Activated T-cell treated with anti-CD3 and anti-CD28 coated beads for 4 hours (primary cell): ENCODE results near the gene ISM2.

Experiments
- DNase-seq: peaks from one replicate; pipeline ENCODE4 v3.0.0-alpha.2; 2020

Gene ISM2

DNA sequence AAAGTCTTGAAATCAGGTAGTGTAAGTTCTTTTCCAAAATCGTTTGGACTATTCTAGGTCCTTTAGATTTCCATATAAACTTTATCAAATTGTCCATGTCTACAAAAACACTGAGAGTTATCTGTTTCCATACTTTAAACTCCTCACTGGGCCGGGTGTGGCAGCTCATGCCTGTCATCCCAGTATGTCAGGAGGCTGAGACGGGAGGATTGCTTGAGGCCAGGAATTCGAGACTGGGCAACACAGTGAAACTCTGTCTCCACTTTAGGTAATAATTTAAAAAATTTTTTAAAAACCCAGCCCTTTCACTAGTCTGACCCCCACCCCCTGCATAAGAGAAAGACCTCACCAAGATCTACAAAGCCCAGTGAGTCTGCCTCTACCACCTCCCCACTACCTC, 6.4 kb upstream of the ISM2 start:
- DNase-seq: no peak

- DNase-seq: no peak
Observed at GRCh38 chr14:77503138-77503537, 4.5 kb upstream of the ISM2 start.

DNA sequence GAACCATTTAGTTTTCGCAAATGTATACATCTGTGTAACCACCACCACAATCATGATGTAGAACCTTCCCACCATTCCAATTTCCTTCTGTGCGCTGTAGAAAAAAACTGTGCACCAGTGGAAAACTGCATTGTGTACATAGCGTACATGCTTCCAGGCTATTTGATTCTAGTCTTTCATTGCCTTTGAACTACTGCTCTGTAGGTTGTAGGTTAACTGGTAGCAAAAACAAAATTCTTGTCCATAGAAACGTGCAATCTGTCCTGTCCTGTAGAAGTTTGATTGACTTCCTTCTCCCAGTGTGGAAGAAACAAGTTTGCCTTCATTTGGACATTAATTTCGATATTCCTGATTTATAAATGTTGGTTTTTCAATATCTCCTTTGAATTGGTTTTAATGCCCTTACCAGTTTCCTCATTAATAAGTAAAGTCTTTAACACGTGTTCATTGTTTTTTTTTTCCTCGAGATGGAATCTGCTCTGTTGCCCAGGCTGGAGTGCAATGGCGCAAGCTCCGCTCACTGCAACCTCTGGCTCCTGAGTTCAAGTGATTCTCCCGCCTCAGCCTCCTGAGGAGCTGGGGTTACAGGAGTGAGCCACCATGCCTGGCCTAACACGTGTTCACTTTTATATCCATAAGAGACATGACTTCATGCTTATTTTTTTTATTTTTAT, 3.6 kb upstream of the ISM2 start:
- no peak for DNase-seq

DNA sequence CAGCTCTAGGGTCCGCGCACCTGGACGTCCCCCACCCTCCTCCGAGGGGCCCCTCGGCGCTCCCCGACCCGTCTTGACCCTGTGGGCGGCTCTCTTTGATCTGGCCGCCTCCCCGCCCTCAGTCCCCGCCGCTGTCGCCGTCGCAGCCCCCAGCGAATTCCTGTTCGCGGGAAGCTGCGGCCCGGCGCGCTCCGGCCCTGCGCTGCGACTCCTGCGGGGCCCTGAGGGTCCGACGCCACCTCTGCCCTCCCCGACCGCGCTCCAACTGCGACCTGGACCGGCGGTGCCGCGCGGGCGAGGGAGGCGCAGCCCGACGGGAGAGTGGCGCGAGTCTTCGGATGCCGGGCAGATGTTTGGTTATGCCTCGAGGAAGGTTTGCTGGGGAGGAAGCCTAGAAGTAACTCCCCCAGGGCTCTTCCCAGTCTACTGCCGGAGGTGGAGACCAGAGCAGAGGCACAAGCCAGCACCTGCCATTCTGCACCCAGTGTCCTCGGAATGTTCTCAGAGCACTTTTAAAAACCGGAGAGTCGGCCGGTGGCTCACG, 440 bp upstream of the ISM2 start:
- no peak for DNase-seq

- DNase-seq: no peak
Observed at GRCh38 chr14:77495334-77495733, 3.3 kb downstream of the ISM2 start.

DNA sequence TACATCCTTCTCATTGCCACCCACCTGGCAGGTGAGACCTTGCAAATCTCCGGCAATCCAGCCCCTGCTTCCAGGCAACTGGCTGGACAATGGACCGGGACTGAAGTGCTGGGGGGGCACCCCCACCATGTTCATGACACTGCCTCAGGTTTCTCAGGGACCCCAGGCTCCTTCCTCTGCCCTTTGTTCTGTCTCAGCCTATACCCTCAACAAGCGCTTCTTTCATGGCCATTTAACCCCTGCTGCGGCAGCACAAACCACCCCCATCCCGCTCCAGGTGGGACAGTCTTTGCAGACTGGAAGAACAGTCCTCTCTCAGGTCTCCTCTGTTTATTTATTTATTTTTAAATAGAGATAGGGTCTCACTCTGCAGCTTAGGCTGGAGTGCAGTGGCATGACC, 7.6 kb downstream of the ISM2 start:
- no peak for DNase-seq

- DNase-seq: no peak
Observed at GRCh38 chr14:77490347-77490986, 8.1 kb downstream of the ISM2 start.

DNA sequence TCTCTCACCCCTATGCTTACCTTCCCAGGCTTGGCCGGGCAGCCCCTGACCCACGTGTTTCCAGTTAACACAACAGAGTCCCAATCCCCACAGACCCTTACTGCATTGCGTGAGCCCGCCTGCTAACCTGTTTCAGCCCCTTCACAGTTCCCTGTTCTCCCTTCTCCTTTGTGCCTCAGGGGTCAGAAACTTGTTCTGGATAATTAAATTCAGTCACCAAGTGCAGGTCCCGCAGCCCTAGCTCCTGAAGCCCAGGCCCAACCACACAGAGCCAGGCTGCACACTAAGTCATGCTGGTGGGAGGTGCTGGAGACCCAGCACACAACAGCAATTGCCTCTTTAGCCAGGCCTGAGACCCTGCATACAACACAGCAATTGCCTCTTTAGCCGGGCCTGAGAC, 9.6 kb downstream of the ISM2 start:
- no peak for DNase-seq

- DNase-seq: no peak
Observed at GRCh38 chr14:77488558-77488957, 10.1 kb downstream of the ISM2 start.

DNA sequence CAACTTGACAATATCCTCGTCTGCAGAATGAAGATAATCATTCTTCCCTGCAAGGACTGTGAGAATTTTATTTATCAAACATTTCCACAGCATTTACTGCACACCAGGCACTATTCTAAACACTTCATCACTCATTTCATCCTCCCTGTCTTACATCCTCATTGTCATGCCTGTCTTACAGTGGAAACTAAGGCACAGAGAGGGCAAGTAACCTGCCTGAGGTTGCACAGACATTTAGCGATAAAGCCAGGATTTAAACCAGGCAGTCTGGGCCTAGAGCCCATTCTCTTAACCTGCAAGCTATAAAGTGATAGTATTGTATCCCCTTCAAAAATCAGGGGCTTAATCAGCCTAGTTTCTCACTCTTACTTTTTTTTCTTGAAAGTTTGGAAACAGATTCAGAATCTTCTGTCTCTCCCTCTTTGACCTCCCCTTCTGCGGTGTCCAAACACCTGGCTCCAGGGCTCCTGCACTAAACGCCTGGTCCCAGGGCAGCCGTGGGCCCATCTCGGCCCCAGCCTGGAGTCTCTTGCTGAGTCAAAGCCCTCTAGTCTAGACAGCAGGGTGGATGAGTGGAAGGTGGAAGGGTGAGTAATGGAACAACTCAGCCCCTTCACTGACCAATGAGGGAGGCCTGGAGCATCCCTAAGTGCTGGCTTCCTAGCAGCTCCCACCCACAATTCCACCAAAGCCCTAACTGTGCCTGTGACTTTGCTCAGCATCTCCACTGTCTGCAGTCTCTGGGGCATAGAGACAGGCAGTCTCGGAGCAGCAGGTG, 12.5 kb downstream of the ISM2 start:
- DNase-seq: no peak

GRCh38 chr14:77485256-77485655, 13.4 kb downstream of the ISM2 start:
- no peak for DNase-seq

DNA sequence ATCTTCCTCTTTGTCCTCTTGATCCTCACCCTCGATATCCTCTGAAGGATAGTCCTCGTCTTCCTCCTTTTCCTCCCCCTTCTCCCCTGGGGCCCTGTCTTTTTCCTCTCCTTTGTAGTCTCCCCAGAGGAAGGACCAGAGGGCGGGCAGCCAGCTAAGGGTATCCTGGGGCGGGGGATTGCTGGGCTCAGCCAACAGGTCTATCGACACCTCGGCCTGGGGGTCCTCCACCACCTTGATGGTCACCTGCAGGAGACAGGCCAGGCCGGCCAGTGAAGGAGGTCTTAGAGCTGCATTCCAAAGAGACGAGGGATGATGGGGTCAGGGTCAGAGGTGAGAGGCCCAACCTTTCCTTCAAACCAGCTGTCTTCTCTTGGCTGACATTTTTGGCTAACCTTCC, 16.2 kb downstream of the ISM2 start:
- DNase-seq: no peak

DNA sequence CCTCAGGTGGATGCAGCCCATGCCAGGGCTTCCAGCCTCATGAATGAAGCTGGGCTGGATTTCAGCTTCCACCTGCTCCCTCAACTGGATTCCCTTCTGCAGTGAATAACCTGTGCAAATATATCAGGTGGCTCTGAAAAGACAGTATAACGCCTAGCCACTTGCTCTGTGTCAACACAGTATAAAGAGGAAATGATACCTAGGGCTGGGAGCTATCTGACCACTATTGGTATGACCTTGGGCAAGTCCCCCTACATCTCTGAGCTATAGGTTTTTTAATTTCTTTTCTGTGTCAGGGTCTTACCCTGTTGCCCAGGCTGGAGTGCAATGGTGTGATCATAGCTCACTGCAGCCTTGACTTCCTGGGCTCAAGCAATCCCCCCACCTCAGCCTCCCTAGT, 19.8 kb downstream of the ISM2 start:
- DNase-seq: no peak

DNA sequence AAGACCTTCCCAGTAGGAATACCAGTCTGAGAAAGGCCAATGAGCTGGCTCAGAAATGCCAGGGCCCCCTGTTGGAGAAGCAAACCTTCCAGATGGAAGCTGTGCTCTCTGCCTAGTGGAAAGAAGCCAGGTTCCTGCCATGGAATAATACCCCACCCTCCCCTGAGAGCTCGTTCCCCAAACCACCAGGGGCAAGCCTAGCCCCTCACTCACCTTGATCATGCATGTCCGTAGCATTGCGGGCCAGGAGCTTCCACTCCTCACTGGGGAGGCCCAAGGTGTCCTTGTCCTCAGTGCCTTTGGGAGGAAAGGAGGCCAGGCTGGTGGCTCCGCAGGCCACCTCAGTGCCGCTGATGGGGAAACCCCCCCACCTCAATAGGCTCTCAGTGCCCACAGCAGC, 20.6 kb downstream of the ISM2 start:
- DNase-seq: no peak

DNA sequence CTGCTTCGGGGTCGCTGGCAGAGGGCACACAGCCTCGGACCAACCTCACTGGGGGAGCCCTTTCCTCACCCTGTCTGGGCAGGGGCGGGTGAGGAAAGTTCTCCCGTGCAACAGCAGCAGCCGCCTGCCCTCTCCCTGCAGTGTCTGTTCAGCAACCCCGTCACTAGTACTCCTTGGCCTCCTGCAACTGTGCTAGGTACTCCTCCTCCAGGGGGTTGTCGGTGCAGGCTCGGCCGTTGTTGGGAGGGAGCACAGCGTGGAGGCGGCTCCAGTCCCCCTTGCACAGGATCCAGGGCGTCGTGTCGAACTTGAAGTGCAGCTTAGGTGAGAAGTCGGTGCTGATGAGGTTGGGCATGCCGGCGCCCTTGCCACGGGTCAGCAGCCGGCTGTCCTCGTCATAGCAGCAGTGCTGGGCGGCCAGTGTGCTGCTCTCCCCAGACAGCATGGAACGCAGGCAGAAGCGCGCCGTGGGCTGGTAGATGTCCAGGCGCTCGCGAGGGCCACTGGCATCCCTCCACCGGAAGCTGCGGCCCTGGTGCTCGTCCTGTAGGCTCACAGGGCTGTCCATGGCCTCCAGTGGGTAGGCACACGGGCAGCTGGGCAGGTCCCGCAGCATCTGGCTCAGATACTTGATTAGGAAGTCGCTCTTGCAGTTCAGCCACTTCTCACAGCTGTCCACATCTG, 23.0 kb downstream of the ISM2 start:
- DNase-seq: no peak

GRCh38 chr14:77474479-77475177, 24.0 kb downstream of the ISM2 start:
- DNase-seq: no peak

DNA sequence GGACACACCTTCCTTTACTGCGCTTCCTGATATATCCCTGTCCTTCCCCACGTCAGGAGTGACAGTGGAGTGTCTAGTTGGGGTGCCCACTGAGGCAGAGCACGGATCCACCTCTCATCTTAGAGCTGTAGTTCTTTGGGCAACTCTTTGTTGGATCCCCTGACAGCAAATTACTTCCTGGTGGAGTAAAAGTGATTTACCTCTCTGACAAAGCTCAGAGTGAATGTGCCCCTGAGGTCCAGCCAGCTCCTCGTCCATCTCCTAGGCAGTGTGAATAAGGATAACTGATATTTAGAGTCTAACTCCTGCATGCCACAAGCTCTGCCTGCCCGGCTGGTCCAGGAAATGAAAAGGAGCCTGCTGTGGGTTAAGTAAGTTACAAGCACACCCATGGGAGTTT, 24.7 kb downstream of the ISM2 start:
- DNase-seq: no peak

- no peak for DNase-seq
Observed at GRCh38 chr14:77470224-77470870, 28.3 kb downstream of the ISM2 start.

GRCh38 chr14:77469539-77469938, 29.1 kb downstream of the ISM2 start:
- DNase-seq: no peak

- no peak for DNase-seq
Observed at GRCh38 chr14:77469067-77469505, 29.5 kb downstream of the ISM2 start.

DNA sequence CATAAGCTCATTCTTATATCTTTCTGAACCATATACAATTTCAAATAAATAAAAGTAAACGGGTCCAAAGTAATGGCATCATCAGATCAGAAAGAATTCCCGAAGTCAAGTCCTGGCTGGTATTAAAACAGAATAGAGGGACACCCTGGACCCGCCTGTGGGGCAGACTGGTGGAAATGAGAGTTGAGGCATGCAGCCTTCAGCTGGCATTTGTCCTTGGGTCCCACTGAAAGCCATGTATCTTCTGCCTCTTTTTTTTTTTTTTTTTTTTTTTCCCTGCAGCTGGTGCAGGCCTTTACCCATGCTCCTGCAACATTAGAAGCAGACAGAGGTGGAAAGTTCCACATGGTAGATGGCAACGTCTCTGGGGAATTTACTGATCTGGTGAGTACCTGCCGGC, 30.8 kb downstream of the ISM2 start:
- no peak for DNase-seq

DNA sequence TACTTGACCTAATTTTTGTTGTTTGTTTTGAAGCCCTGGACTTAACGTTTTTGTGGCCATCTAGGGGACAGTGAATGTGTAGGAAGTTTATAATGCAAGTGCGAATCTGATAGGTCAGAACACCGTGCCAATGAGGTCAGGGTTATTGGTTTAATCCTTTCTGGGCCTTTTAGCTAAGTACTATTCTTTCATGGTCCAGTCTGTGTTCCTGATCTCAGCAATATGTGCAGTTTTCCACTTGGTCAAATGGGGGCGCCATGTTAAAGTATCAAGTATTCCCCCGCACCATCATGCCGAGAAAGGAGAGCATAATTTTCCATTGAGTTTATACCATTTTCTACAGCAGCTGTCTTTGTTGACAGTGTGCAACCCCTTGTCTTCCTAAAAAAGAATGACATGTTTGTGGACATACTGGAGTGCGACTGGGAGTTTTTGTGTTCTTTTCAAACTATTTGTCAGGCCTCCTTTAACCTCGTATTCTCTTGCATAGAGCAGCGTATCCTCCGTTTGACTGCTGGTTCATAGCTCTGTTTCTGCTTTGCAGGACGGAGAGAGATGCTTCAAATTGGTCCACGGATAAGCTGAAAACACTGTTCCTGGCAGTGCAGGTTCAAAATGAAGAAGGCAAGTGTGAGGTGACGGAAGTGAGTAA, 39.4 kb downstream of the ISM2 start:
- peak; percentile 52 for DNase-seq
